Measurements from ENCODE around the gene HOXA9. TPM values are rescaled to one million over a fixed set of nuclear protein-coding genes. Genes with fewer than 3 reads are reported as not detected.

HOXA9 gene
- total and polyA plus RNA-seq, 5 donors = not detected

- H3K4me1 ChIP-seq (ENCODE audit: control insufficient read depth, insufficient read depth, low read length) = no peaks in the 10 kb centered on the region
- peak overlapping the region; percentile 29 for H3K4me3 ChIP-seq (ENCODE audit: low read length)
- peak in 2 of 3 donors; percentile 62 to 67 for DNase-seq
- WGBS = 1% methylated on average over 59 of the region's 59 CpGs
- ATAC-seq = no peak
- peaks cover 5% of the 10 kb centered on the region for H3K27me3 ChIP-seq (ENCODE audit: control insufficient read depth, insufficient read depth)
- H3K9me3 ChIP-seq (ENCODE audit: control insufficient read depth, low read length) = no peaks in the 10 kb centered on the region
- no peak overlapping the region for H3K27ac ChIP-seq (ENCODE audit: low read length)
- intact Hi-C loops (cut with DNase I) = no loop called here
Measured at GRCh38 chr7:27173511-27173955, 8.2 kb upstream of the HOXA9 start.

- Histone ChIP-seq H3K27me3 (ENCODE audit: control insufficient read depth, insufficient read depth) (peaks cover 5% of the 10 kb centered on the region), H3K4me3 (ENCODE audit: low read length) (peak overlapping the region; percentile 29), H3K27ac (ENCODE audit: low read length) (no peak overlapping the region), H3K4me1 (ENCODE audit: control insufficient read depth, insufficient read depth, low read length) (no peaks in the 10 kb centered on the region), H3K9me3 (ENCODE audit: control insufficient read depth, low read length) (no peaks in the 10 kb centered on the region)
- peak in 1 of 2 donors; percentile 29 for ATAC-seq
- intact Hi-C loops (cut with DNase I) = no loop called here
- DNase-seq = peak in 2 of 3 donors; percentile 50 to 64
- 2% methylated on average over 58 of the region's 58 CpGs for WGBS
Measured at GRCh38 chr7:27172823-27173510, 7.6 kb upstream of the HOXA9 start.

GRCh38 chr7:27172315-27172774, 7.0 kb upstream of the HOXA9 start:
- no peaks in the 10 kb centered on the region for H3K4me1 ChIP-seq (ENCODE audit: control insufficient read depth, insufficient read depth, low read length)
- no peaks in the 10 kb centered on the region for H3K27me3 ChIP-seq (ENCODE audit: control insufficient read depth, insufficient read depth)
- WGBS = 10% methylated on average over 10 of the region's 10 CpGs
- DNase-seq (peak in 2 of 3 donors; percentile 4 to 11), ATAC-seq (no peak)
- H3K9me3 ChIP-seq (ENCODE audit: control insufficient read depth, low read length) = no peaks in the 10 kb centered on the region
- no peak overlapping the region for H3K4me3 ChIP-seq (ENCODE audit: low read length)
- intact Hi-C loops (cut with DNase I) = no loop called here
- no peak overlapping the region for H3K27ac ChIP-seq (ENCODE audit: low read length)

GRCh38 chr7:27171637-27172314, 6.4 kb upstream of the HOXA9 start:
- Histone ChIP-seq H3K27me3 (ENCODE audit: control insufficient read depth, insufficient read depth) (no peaks in the 10 kb centered on the region), H3K27ac (ENCODE audit: low read length) (no peak overlapping the region), H3K4me1 (ENCODE audit: control insufficient read depth, insufficient read depth, low read length) (no peaks in the 10 kb centered on the region), H3K4me3 (ENCODE audit: low read length) (no peak overlapping the region), H3K9me3 (ENCODE audit: control insufficient read depth, low read length) (no peaks in the 10 kb centered on the region)
- ATAC-seq = no peak
- WGBS = 8% methylated on average over 30 of the region's 30 CpGs
- intact Hi-C loops (cut with DNase I) = no loop called here
- peak in 2 of 3 donors; percentile 8 to 46 for DNase-seq

GRCh38 chr7:27171325-27171636, 5.9 kb upstream of the HOXA9 start:
- Histone ChIP-seq H3K4me3 (ENCODE audit: low read length) (no peak overlapping the region), H3K27ac (ENCODE audit: low read length) (no peak overlapping the region), H3K9me3 (ENCODE audit: control insufficient read depth, low read length) (no peaks in the 10 kb centered on the region), H3K27me3 (ENCODE audit: control insufficient read depth, insufficient read depth) (no peaks in the 10 kb centered on the region), H3K4me1 (ENCODE audit: control insufficient read depth, insufficient read depth, low read length) (no peaks in the 10 kb centered on the region)
- intact Hi-C loops (cut with DNase I) = no loop called here
- ATAC-seq (no peak), DNase-seq (peak in 2 of 3 donors; percentile 33)
- 10% methylated on average over 8 of the region's 8 CpGs for WGBS

GRCh38 chr7:27170426-27171324, 5.3 kb upstream of the HOXA9 start:
- ATAC-seq = no peak
- Histone ChIP-seq H3K4me3 (ENCODE audit: low read length) (no peak overlapping the region), H3K4me1 (ENCODE audit: control insufficient read depth, insufficient read depth, low read length) (no peaks in the 10 kb centered on the region), H3K9me3 (ENCODE audit: control insufficient read depth, low read length) (no peaks in the 10 kb centered on the region), H3K27ac (ENCODE audit: low read length) (no peak overlapping the region), H3K27me3 (ENCODE audit: control insufficient read depth, insufficient read depth) (no peaks in the 10 kb centered on the region)
- intact Hi-C loops (cut with DNase I) = no loop called here
- no peak for DNase-seq
- WGBS = 18% methylated on average over 11 of the region's 11 CpGs

GRCh38 chr7:27169658-27170425, 4.5 kb upstream of the HOXA9 start:
- H3K9me3 ChIP-seq (ENCODE audit: control insufficient read depth, low read length) = no peaks in the 10 kb centered on the region
- no peak overlapping the region for H3K27ac ChIP-seq (ENCODE audit: low read length)
- no peaks in the 10 kb centered on the region for H3K27me3 ChIP-seq (ENCODE audit: control insufficient read depth, insufficient read depth)
- DNase-seq (peak in 1 of 3 donors; percentile 14), ATAC-seq (no peak)
- 2% methylated on average over 45 of the region's 46 CpGs for WGBS
- no peak overlapping the region for H3K4me3 ChIP-seq (ENCODE audit: low read length)
- intact Hi-C loops (cut with DNase I) = loop anchor here in 2 of 4 donors (10.0 kb wide), 2 partner anchors 805 to 1285 kb away; no protein-coding TSS in a partner anchor
- no peaks in the 10 kb centered on the region for H3K4me1 ChIP-seq (ENCODE audit: control insufficient read depth, insufficient read depth, low read length)

GRCh38 chr7:27168265-27168947, 3.1 kb upstream of the HOXA9 start:
- Histone ChIP-seq H3K4me1 (ENCODE audit: control insufficient read depth, insufficient read depth, low read length) (no peaks in the 10 kb centered on the region), H3K9me3 (ENCODE audit: control insufficient read depth, low read length) (no peaks in the 10 kb centered on the region), H3K4me3 (ENCODE audit: low read length) (no peak overlapping the region), H3K27ac (ENCODE audit: low read length) (no peak overlapping the region), H3K27me3 (ENCODE audit: control insufficient read depth, insufficient read depth) (no peaks in the 10 kb centered on the region)
- DNase-seq (peak in 2 of 3 donors; percentile 13 to 40), ATAC-seq (no peak)
- 24% methylated on average over 25 of the region's 25 CpGs for WGBS
- intact Hi-C loops (cut with DNase I) = loop anchor here in 2 of 4 donors (10.0 kb wide), 2 partner anchors 804 to 1284 kb away; no protein-coding TSS in a partner anchor

GRCh38 chr7:27167916-27168264, 2.6 kb upstream of the HOXA9 start:
- H3K4me1 ChIP-seq (ENCODE audit: control insufficient read depth, insufficient read depth, low read length) = no peaks in the 10 kb centered on the region
- ATAC-seq = no peak

More at GRCh38 chr7:27167916-27168264, 2.6 kb upstream of the HOXA9 start:
- 32% methylated on average over 4 of the region's 4 CpGs for WGBS
- no peaks in the 10 kb centered on the region for H3K9me3 ChIP-seq (ENCODE audit: control insufficient read depth, low read length)
- H3K4me3 ChIP-seq (ENCODE audit: low read length) = no peak overlapping the region
- no peaks in the 10 kb centered on the region for H3K27me3 ChIP-seq (ENCODE audit: control insufficient read depth, insufficient read depth)
- intact Hi-C loops (cut with DNase I) = loop anchor here in 2 of 4 donors (10.0 kb wide), 2 partner anchors 803 to 1283 kb away; no protein-coding TSS in a partner anchor
- no peak overlapping the region for H3K27ac ChIP-seq (ENCODE audit: low read length)
- peak in 1 of 3 donors; percentile 1 for DNase-seq

Measured in right cardiac atrium (tissue), 5 donors.